ENCODE data around the gene EDN3. TPM values are rescaled to one million over a fixed set of nuclear protein-coding genes. Genes with fewer than 3 reads are reported as not detected.

EDN3 gene
- total RNA-seq, 1 experiment from 2014 or later = not detected

DNA sequence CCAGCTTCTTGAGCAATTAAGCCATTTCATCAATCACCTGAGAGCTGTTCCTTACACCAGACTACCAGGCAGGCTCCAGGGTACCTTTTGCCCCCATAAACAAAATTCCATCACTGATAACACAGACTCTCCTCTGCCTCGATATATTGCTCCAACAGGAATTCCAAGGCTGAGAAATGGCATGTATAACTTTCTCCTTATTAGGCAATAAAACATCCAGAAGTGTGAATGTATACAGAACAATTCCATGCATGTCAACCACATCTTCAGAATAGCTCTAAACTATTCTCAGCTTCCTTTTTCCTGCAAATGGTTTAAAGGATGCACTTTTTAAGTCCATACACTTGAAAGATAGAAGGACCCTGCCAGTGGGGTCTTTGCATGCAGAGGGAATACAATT lies 73.8 kb downstream of the EDN3 start:
- H3K36me3 ChIP-seq (ENCODE audit: low read depth) = no peaks in the 10 kb centered on the region
- ChIA-PET POLR2A (ENCODE audit: unreplicated experiment) (interaction anchor here (0.7 kb wide), 1 partner anchor 302 kb away, joined by 3 read pairs; no protein-coding TSS in a partner anchor), CTCF (no interaction called here)
- H3K4me2 ChIP-seq = no peak overlapping the region
- no peak overlapping the region for H3K27ac ChIP-seq
- H3F3A ChIP-seq (ENCODE audit: insufficient read depth, low read depth) = no peaks in the 10 kb centered on the region
- no peak overlapping the region for H2AFZ ChIP-seq
- intact Hi-C loops (cut with micrococcal nuclease; ENCODE audit: unreplicated experiment) = no loop called here
- H3K4me3 ChIP-seq = no peak overlapping the region
- H3K27me3 ChIP-seq (ENCODE audit: insufficient read depth, low read depth) = peaks cover 60% of the 10 kb centered on the region
- no peak for DNase-seq
- H3K9me2 ChIP-seq (ENCODE audit: insufficient read depth) = no peaks in the 10 kb centered on the region
- TF ChIP-seq, protein P1, sequence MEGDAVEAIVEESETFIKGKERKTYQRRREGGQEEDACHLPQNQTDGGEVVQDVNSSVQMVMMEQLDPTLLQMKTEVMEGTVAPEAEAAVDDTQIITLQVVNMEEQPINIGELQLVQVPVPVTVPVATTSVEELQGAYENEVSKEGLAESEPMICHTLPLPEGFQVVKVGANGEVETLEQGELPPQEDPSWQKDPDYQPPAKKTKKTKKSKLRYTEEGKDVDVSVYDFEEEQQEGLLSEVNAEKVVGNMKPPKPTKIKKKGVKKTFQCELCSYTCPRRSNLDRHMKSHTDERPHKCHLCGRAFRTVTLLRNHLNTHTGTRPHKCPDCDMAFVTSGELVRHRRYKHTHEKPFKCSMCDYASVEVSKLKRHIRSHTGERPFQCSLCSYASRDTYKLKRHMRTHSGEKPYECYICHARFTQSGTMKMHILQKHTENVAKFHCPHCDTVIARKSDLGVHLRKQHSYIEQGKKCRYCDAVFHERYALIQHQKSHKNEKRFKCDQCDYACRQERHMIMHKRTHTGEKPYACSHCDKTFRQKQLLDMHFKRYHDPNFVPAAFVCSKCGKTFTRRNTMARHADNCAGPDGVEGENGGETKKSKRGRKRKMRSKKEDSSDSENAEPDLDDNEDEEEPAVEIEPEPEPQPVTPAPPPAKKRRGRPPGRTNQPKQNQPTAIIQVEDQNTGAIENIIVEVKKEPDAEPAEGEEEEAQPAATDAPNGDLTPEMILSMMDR (conservative IDR thresholded peaks at IDR 0.05) = no peak
- no peak for TF ChIP-seq EZH2 (IDR thresholded peaks at IDR 0.05; ENCODE audit: low read depth)
- no peaks in the 10 kb centered on the region for H4K20me1 ChIP-seq (ENCODE audit: insufficient read depth)
- no peaks in the 10 kb centered on the region for H3K9me3 ChIP-seq (ENCODE audit: insufficient read depth, low read depth)
- no peaks in the 10 kb centered on the region for H3K79me2 ChIP-seq (ENCODE audit: low read depth)
- no peaks in the 10 kb centered on the region for H3K4me1 ChIP-seq (replicated peaks; ENCODE audit: insufficient read depth)
- no TSS peak for BruUV-seq (replicated peaks)

DNA sequence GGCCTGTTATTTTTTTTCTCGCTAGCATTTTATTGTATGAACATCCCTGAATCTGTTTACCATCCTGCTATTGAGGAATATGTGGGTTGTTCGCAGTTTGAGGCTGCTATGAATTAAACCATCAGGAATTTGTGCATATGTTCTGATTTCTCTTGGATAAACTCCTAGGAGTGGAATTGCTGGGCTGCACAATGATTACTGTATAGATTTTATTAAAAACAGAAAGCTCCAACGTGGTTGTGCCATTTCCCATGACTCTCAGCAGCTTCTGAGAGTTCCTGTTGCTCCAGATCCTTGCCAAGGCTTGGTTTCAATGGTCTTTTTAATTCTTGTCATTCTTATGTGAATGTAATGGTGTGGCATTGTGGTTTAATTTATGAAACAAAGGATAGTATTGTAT lies 75.1 kb downstream of the EDN3 start:
- no peak for DNase-seq
- H3K79me2 ChIP-seq (ENCODE audit: low read depth) = no peaks in the 10 kb centered on the region
- no peaks in the 10 kb centered on the region for H3K9me3 ChIP-seq (ENCODE audit: insufficient read depth, low read depth)
- no peaks in the 10 kb centered on the region for H3K9me2 ChIP-seq (ENCODE audit: insufficient read depth)
- no peak overlapping the region for H3K27ac ChIP-seq
- no peaks in the 10 kb centered on the region for H3K36me3 ChIP-seq (ENCODE audit: low read depth)
- no TSS peak for BruUV-seq (replicated peaks)
- H3K4me3 ChIP-seq = no peak overlapping the region
- no peak overlapping the region for H2AFZ ChIP-seq
- no peak for TF ChIP-seq EZH2 (IDR thresholded peaks at IDR 0.05; ENCODE audit: low read depth)
- TF ChIP-seq, protein P1 (conservative IDR thresholded peaks at IDR 0.05) = no peak
- CTCF ChIA-PET = no interaction called here
- POLR2A ChIA-PET (ENCODE audit: unreplicated experiment) = no interaction called here
- H3F3A ChIP-seq (ENCODE audit: insufficient read depth, low read depth) = no peaks in the 10 kb centered on the region
- H3K4me2 ChIP-seq = no peak overlapping the region
- intact Hi-C loops (cut with micrococcal nuclease; ENCODE audit: unreplicated experiment) = no loop called here
- peaks cover 65% of the 10 kb centered on the region for H3K27me3 ChIP-seq (ENCODE audit: insufficient read depth, low read depth)
- H4K20me1 ChIP-seq (ENCODE audit: insufficient read depth) = no peaks in the 10 kb centered on the region
- H3K4me1 ChIP-seq (replicated peaks; ENCODE audit: insufficient read depth) = no peaks in the 10 kb centered on the region

Other genes starting within 250 kb of the EDN3 start
- not detected in 2 replicates for gene ZNF831, start 136.8 kb upstream of the EDN3 start, total RNA-seq (2021)

Data from PC-9 (cell line).